ENCODE measurements around the gene PCID2.

DNA sequence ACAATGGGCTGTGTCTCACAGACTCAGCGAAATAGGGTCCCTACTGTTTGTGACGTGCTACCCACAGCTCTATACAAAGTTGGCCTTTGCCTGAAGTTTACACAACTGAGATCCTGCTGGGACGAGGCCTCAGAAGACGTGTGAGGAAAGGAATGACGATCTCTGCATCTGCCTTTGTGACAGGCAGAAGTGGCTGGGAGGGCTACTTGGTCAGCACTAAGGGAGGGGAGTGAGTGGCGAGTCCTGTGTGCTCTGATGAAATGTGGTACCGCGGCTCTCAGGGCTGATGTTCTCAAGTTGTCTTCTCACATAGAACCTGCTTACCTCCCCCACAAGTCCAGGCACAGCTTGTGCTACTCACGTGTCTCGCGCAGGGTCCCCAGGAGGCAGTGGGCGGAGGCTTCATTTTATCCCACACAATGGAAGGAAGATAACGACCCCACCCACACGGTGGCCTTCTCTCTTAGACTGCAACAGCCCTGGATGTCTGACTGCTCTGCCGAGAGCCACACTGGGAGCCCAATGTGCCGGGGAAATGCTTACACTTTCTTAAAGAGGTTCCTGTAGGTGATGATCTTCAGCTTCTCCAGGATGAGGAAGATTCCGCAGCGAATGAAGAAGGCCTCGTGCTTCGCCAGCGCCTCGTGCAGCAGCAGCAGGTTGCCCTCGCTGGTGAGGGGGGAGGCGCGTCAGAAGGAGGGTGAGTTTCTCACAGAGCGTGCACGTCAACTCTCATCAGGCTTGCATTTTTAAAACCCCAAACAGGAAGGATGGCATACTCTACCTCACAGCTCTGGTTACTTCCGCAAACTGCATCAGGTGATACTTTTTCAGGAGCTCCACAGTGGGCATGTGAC, 28.9 kb downstream of the PCID2 start:
- TF ChIP-seq, protein P1, sequence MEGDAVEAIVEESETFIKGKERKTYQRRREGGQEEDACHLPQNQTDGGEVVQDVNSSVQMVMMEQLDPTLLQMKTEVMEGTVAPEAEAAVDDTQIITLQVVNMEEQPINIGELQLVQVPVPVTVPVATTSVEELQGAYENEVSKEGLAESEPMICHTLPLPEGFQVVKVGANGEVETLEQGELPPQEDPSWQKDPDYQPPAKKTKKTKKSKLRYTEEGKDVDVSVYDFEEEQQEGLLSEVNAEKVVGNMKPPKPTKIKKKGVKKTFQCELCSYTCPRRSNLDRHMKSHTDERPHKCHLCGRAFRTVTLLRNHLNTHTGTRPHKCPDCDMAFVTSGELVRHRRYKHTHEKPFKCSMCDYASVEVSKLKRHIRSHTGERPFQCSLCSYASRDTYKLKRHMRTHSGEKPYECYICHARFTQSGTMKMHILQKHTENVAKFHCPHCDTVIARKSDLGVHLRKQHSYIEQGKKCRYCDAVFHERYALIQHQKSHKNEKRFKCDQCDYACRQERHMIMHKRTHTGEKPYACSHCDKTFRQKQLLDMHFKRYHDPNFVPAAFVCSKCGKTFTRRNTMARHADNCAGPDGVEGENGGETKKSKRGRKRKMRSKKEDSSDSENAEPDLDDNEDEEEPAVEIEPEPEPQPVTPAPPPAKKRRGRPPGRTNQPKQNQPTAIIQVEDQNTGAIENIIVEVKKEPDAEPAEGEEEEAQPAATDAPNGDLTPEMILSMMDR (IDR thresholded peaks at IDR 0.05) = no peak
- no peak for TF ChIP-seq POLR2A (IDR thresholded peaks at IDR 0.05)

All from lower leg skin (tissue), 3 donors.